Cardiac muscle cell (in vitro differentiated cells and primary cell): ENCODE results near the gene NCBP3. TPM values are rescaled to one million over a fixed set of nuclear protein-coding genes. Genes with fewer than 3 reads are reported as not detected.

Experiments
- DNase-seq, 2 donors: peaks; one replicate each; pipeline versions ENCODE4 v3.0.0 to v3.0.0-alpha.2; 2010 to 2017; ENCODE audit warnings: low read depth in 1 of 2, low spot score in 1 of 2
- H3K27ac ChIP-seq: fragments of 200-600 bp; sonication (generic); 2 replicates; pipeline ENCODE4 v1.5.1; 2016
- H3K27me3 ChIP-seq: fragments of 200-600 bp; sonication (generic); 2 replicates; pipeline ENCODE4 v1.6.0; 2016; ENCODE audit warnings: control low read depth
- H3K36me3 ChIP-seq: fragments of 200-600 bp; sonication (generic); 2 replicates; pipeline ENCODE4 v1.5.1; 2016; ENCODE audit warnings: control low read depth
- H3K4me1 ChIP-seq: fragments of 200-600 bp; sonication (generic); 2 replicates; pipeline ENCODE4 v1.8.1; 2017; ENCODE audit warnings: low read depth, mild to moderate bottlenecking, mixed run types
- H3K4me3 ChIP-seq: fragments of 200-600 bp; sonication (generic); 2 replicates; pipeline ENCODE4 v1.5.1; 2016; ENCODE audit warnings: mild to moderate bottlenecking
- H3K9me3 ChIP-seq: fragments of 200-600 bp; sonication (generic); 2 replicates; pipeline ENCODE4 v1.5.1; 2017; ENCODE audit warnings: low read depth, mild to moderate bottlenecking, control low read depth
- CTCF ChIP-seq: IDR thresholded peaks from 2 replicates; pipeline ENCODE4 v1.5.1; 2012; ENCODE audit warnings: low read depth, mild to moderate bottlenecking, low read length
- polyA plus RNA-seq: library from polyadenylated mRNA; unstranded; fragments of >200 nt; fragmentation: Nextera tagmentation; extraction: Ambion mirVana; gene quantifications from 2 replicates; pipeline ENCODE4 v1.2.1, GENCODE V29; 2016
- total RNA-seq: library from RNA; depleted of rRNA; stranded (reverse); fragments of >200 nt; gene quantifications from 2 replicates; pipeline ENCODE4 v1.2.3, GENCODE V29; 2016

NCBP3 gene
- total and polyA plus RNA-seq, 2 experiments from 2014 or later, result 27.0 to 32.2 TPM

GRCh38 chr17:3870871-3871306, 24.8 kb upstream of the NCBP3 start:
- no peak overlapping the region for H3K27ac ChIP-seq
- no peaks in the 10 kb centered on the region for H3K36me3 ChIP-seq
- no peaks in the 10 kb centered on the region for H3K4me1 ChIP-seq
- H3K9me3 ChIP-seq, result no peaks in the 10 kb centered on the region
- TF ChIP-seq CTCF, result no peak
- H3K27me3 ChIP-seq, result no peaks in the 10 kb centered on the region
- DNase-seq, result peak; percentile 70
- H3K4me3 ChIP-seq, result no peak overlapping the region

GRCh38 chr17:3867606-3868005, 21.6 kb upstream of the NCBP3 start:
- no peaks in the 10 kb centered on the region for H3K9me3 ChIP-seq
- TF ChIP-seq CTCF, result no peak

GRCh38 chr17:3867106-3867505, 21.1 kb upstream of the NCBP3 start:
- no peak overlapping the region for H3K27ac ChIP-seq
- no peak for DNase-seq
- H3K9me3 ChIP-seq, result no peaks in the 10 kb centered on the region
- H3K27me3 ChIP-seq, result no peaks in the 10 kb centered on the region
- no peak overlapping the region for H3K4me3 ChIP-seq
- no peaks in the 10 kb centered on the region for H3K36me3 ChIP-seq
- no peak for TF ChIP-seq CTCF
- no peaks in the 10 kb centered on the region for H3K4me1 ChIP-seq

More at GRCh38 chr17:3867606-3868005, 21.6 kb upstream of the NCBP3 start:
- no peaks in the 10 kb centered on the region for H3K27me3 ChIP-seq
- no peak for DNase-seq
- no peak overlapping the region for H3K4me3 ChIP-seq
- no peaks in the 10 kb centered on the region for H3K4me1 ChIP-seq
- no peak overlapping the region for H3K27ac ChIP-seq
- H3K36me3 ChIP-seq, result no peaks in the 10 kb centered on the region

- Histone ChIP-seq H3K36me3 (no peaks in the 10 kb centered on the region), H3K4me1 (no peaks in the 10 kb centered on the region), H3K4me3 (no peak overlapping the region), H3K27ac (no peak overlapping the region), H3K9me3 (no peaks in the 10 kb centered on the region), H3K27me3 (no peaks in the 10 kb centered on the region)
- no peak for DNase-seq
- TF ChIP-seq CTCF, result no peak
Measured at GRCh38 chr17:3866276-3866675, 20.2 kb upstream of the NCBP3 start.

GRCh38 chr17:3865176-3865575, 19.1 kb upstream of the NCBP3 start:
- DNase-seq, result peak in 1 of 2 donors; percentile 52
- Histone ChIP-seq H3K4me3 (no peak overlapping the region), H3K9me3 (no peaks in the 10 kb centered on the region), H3K27ac (no peak overlapping the region), H3K4me1 (no peaks in the 10 kb centered on the region), H3K36me3 (no peaks in the 10 kb centered on the region), H3K27me3 (no peaks in the 10 kb centered on the region)
- no peak for TF ChIP-seq CTCF

GRCh38 chr17:3864534-3864933, 18.5 kb upstream of the NCBP3 start:
- H3K27ac ChIP-seq, result no peak overlapping the region
- H3K36me3 ChIP-seq, result no peaks in the 10 kb centered on the region
- DNase-seq, result no peak
- H3K9me3 ChIP-seq, result no peaks in the 10 kb centered on the region
- no peaks in the 10 kb centered on the region for H3K4me1 ChIP-seq
- no peak for TF ChIP-seq CTCF
- no peaks in the 10 kb centered on the region for H3K27me3 ChIP-seq
- no peak overlapping the region for H3K4me3 ChIP-seq
